ENCODE data around the gene PPP1R16B.
"Not testable (repeated sequence)": the region's sequence is repeated elsewhere in the genome, so short reads cannot be mapped to it uniquely, and the experiment has no call there.

The PPP1R16B gene

GRCh38 chr20:38947931-38948362, 142.4 kb downstream of the PPP1R16B start:
- no peak for TF ChIP-seq CTCF (IDR thresholded peaks at IDR 0.05; ENCODE audit: low read depth, low read length)
- no peak for DNase-seq (ENCODE audit: extremely low read depth, low read depth)

- TF ChIP-seq CTCF (IDR thresholded peaks at IDR 0.05; ENCODE audit: low read depth, low read length) = no peak
- no peak for DNase-seq (ENCODE audit: extremely low read depth, low read depth)
Observed at GRCh38 chr20:38950254-38950653, 144.8 kb downstream of the PPP1R16B start.

- TF ChIP-seq CTCF (IDR thresholded peaks at IDR 0.05; ENCODE audit: low read depth, low read length) = no peak
- no peak for DNase-seq (ENCODE audit: extremely low read depth, low read depth)
Observed at GRCh38 chr20:38951611-38952010, 146.1 kb downstream of the PPP1R16B start.

GRCh38 chr20:38952153-38952552, 146.7 kb downstream of the PPP1R16B start:
- no peak for DNase-seq (ENCODE audit: extremely low read depth, low read depth)
- no peak for TF ChIP-seq CTCF (IDR thresholded peaks at IDR 0.05; ENCODE audit: low read depth, low read length)

- TF ChIP-seq CTCF (IDR thresholded peaks at IDR 0.05; ENCODE audit: low read depth, low read length) = no peak
- no peak for DNase-seq (ENCODE audit: extremely low read depth, low read depth)
Observed at GRCh38 chr20:38953630-38954340, 148.3 kb downstream of the PPP1R16B start.

- DNase-seq (ENCODE audit: extremely low read depth, low read depth) = no peak
- no peak for TF ChIP-seq CTCF (IDR thresholded peaks at IDR 0.05; ENCODE audit: low read depth, low read length)
Observed at GRCh38 chr20:38957235-38957876, 151.9 kb downstream of the PPP1R16B start.

- TF ChIP-seq CTCF (IDR thresholded peaks at IDR 0.05; ENCODE audit: low read depth, low read length) = no peak
- no peak for DNase-seq (ENCODE audit: extremely low read depth, low read depth)
Observed at GRCh38 chr20:38957915-38958485, 152.5 kb downstream of the PPP1R16B start.

GRCh38 chr20:38960187-38960687, 154.7 kb downstream of the PPP1R16B start:
- not testable (repeated sequence) for DNase-seq (ENCODE audit: extremely low read depth, low read depth)

All from AG09319 (cell line).